GM11168 (cell line): ENCODE measurements around the gene RSPH1.
"Not testable (repeated sequence)": the region's sequence is repeated elsewhere in the genome, so short reads cannot be mapped to it uniquely, and the experiment has no call there.

Experiments used
- in situ Hi-C: fragments of 300-500 bp; cut with MboI; formaldehyde crosslinking; loops from one replicate; pipeline ENCODE4 v1.12.0; 2022; ENCODE audit warnings: low sequenced_read_pairs; ENCODE audit not compliant: unreplicated experiment

Gene RSPH1

DNA sequence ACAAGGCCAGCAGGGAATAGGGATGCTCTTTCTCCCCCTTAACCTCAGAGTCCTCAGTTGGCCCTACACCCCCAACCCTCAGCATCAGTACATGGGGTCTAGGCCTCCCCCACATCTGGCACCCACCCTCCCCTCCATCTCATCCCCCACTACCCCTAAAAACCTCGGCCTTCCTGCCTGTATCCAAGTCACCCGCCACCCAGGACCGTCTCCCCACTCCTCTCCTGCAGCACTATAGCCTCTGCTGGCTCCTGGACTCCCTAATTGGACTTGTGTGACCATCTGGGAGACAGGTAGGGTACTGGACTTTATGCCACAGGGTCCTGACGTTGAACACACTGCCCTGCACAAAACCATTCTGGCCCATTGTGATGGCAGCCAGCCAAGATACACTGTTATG lies 6.0 kb downstream of the RSPH1 start:
- in situ Hi-C loops, result no loop called here

DNA sequence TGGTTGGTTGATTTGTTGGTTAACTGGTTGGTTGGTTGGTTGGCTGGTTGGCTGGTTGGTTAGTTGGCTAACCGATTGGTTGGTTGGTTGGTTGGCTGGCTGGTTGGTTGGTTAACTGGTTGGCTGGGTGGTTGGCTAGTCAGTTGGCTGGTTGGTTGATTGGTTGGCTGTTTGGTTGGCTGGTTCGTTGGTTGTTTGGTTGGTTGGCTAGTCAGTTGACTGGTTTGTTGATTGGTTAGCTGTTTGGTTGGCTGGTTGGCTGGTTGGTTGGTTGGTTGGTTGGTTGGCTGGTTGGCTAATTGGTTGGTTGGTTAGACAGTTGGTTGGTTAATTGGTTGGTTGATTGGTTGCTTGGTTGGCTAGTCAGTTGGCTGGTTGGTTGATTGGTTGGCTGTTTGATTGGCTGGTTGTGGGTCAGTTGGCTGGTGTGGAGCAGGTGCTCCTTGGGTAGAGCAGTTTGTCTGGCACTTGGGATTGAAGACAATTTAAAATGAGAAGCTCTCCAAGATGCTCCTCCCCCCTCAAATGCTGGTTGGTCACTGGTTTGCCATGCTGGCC lies 6.9 kb downstream of the RSPH1 start:
- in situ Hi-C loops, result no loop called here

DNA sequence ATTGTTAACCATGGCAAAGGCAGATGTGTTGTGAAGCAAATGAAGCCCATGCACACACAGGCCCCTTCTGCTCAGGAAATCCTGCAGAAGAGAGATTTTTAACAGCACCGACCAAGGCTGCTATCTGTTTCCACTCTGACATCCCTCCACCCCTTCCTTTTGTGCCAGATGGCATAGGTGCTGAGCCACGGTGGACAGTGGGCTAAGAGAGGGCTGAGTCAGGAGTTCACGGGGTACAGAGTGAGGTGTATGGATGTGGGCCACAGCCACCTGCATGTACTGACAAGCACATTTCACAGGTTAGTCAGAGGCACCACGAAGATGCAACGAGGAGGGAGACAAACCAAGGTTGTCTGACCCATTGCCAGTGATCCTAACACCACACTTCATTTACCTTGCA lies 9.5 kb downstream of the RSPH1 start:
- in situ Hi-C loops, result no loop called here

DNA sequence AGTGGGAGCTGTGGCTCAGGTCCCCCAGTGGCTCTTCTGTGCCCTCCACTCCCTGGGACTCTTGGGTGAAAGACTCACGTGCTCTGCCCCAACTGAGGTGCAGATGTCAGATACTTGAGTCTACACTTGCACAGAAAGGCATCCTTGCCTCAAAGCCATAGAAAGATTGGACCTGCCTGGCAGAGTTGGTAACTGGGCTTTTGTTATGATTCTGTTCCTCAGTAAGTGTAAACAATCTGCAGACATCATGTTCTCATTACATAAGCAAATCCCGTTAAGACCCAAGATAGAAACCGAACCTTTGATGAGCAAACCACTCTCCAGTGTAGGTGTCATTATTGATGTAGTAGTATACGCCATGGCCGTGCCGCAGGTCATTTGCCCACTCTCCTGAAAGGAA lies 10.0 kb downstream of the RSPH1 start:
- in situ Hi-C loops, result no loop called here

DNA sequence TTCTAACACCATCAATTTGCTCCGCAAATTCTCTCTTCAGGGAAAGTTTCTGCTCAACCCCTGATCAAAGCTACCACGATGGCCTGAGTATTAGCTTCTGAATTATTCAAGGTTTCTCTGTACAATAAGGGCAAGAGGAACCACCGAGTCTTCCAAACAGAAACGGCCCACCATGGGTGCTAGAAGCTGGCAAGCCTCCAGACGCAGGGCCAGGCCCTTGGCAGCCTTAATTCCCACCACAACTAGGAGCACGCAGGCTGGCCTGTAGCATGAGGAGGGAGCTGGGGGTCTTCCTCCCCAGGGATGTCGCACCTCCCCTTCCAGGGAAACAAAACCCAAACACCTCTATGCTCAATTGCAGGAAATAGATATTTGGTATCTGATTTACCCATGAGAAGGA lies 11.1 kb downstream of the RSPH1 start:
- in situ Hi-C loops, result no loop called here

- in situ Hi-C loops, result no loop called here
Observed at GRCh38 chr21:42481169-42481568, 14.9 kb downstream of the RSPH1 start.

DNA sequence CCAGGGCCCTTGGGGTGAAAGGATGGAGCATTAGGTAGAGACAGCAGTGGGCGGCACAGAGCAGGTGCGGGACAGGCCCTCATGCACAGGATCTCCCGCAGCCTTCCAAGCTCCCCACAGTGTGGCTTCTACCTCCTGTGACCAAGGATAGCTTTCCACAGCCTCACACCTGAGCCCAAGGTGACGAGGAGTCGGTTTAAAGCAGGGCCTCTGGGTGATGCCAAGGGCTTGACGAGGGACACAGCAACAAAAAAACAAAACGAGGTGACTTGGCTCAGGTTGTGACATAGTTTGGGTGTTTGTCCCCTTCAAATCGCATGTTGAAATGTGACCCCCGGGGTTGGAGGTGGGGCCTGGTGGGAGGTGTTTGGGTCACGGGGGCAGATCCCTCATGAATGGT lies 15.3 kb downstream of the RSPH1 start:
- in situ Hi-C loops, result no loop called here

- in situ Hi-C loops, result no loop called here
Observed at GRCh38 chr21:42479582-42479981, 16.4 kb downstream of the RSPH1 start.

DNA sequence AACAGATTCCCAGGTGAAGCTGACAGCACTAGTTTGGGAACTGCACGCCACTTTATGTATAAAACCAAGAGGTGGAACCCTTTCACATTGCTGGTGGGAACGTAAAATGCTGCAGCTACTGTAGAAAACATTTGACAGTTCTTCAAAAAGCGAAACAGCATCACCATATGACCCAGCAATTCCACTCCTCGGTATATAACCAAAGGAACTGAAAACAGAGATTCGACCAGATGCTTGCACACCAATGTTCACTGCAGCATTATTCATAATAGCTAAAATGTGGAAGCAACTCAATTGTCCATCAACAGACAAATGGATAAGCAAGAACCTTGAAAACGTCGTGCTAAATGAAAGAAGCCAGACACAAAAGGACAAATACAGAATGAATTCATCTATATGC lies 17.5 kb downstream of the RSPH1 start:
- in situ Hi-C loops, result no loop called here

DNA sequence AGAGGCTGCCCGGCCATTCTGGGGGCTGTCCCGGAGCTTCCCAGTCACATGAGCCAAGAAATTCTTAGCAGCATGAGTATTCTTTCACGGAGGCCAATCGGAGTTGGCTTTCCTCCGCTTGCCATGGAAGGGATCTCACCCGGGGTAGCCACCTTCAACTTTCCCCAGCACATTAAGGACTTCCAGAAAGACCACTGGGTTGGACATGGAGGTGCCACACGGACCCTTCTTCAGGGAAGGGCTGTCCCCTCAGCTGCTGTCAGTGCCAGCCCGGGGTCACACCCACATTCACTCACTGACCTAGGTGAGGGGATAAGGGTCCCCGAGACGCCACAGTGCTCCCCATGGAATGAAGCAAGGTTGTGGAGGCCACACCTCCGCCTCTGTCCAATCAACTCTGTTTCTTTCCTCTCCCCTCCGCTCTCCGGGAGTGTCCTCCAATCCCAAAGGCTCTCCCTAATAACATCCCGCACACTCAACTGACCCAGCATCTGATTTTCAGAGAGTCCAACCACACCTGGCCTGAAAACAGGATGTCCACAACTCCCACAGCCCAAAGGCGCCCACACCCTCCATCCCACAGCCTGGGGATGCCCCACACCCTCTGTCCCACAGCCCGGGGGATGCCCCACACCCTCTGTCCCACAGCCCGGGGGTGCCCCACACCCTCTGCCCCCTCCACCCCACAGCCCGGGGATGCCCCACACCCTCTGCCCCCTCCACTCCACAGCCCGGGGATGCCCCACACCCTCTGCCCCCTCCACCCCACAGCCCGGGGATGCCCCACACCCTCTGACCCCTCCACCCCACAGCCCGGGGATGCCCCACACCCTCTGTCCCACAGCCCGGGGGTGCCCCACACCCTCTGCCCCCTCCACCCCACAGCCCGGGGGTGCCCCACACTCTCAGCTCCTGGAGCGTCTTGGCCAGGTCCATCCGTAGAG lies 19.4 kb downstream of the RSPH1 start:
- in situ Hi-C loops, result no loop called here

- in situ Hi-C loops, result no loop called here
Observed at GRCh38 chr21:42475526-42476387, 20.3 kb downstream of the RSPH1 start.

DNA sequence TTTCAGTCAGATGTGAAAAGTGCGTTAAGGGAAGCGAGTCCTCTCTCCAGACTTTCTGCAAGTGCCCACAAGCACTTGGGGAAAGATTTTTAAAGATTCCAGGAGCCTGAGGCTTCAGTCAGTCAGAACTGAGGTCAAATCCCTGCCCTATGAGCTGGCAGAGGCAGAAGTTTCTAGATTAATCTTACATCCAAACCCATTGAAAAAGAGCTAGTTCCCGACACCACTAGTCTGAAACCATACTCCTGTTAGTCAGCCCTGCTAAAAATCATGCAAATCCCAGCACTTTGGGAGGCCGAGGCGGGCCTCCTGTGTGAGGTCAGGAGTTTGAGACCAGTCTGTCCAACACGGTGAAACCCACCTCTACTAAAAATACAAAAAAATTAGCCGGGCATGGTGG lies 21.0 kb downstream of the RSPH1 start:
- in situ Hi-C loops, result no loop called here

DNA sequence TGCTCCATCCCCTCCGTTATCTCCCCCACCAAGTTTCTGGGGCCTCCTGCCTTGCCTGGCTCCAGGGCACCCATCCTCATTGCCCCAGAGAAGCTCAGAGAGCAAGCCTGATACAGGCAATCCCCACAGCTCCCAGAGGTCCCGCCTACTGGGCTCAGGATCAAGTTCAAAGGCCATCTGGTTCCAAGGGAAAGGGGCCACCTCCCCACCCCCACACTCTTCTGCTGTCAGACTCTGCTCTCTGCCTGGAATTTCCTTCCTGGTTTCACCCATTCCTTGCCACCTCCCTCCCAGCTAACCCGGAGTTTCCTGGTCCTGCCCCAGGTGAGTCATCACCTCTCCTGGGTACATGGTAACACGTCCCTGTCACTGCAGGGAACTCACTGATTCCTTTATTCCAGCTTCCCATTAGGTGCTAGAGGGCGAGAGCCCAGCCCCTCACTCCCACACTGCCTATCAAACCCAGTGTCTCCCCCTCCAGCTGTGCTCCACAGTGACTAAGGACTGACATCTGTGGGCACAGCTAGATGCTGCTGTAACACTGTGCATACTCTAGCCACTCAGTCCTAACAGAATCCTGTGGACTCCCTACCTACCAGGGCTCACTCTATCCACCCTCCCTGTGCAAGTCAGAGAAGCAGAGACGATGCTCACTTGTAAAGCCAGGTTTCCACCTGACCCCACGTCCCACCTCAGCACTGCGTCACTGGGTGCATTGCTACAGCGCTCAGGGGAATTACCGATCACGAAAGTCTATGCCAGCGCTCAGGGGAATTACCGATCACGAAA lies 21.8 kb downstream of the RSPH1 start:
- in situ Hi-C loops, result no loop called here

- in situ Hi-C loops, result no loop called here
Observed at GRCh38 chr21:42473498-42474042, 22.5 kb downstream of the RSPH1 start.

- in situ Hi-C loops, result no loop called here
Observed at GRCh38 chr21:42472521-42472920, 23.5 kb downstream of the RSPH1 start.

DNA sequence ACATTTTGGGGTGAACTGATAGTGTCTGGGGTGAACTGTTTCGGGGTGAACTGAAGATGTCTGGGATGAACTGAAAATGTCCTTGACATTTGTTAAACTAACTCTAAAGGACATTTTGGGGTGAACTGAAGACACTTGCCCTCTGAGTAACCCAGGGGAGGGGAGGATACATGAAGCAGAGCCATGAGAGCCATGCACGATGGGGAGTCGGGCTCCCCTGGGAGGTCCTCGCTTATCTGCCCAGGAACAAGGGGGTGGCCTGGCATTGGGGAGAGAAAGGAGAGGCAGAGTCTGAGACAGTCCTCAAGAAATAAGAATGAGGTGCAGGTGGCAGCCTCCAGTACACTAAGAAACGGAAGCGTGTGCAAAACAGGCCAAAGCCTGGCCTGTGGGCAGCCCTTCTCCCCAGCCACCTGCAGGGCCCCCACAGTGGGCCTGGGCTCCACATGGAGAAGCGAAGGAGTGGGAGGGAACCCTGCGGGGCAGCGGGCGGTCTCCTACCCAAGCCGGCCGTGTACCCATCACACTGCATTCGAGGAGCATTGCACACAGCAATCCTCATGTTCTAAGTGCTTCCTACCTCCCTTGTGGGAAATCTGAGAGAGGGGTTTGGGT lies 24.2 kb downstream of the RSPH1 start:
- in situ Hi-C loops, result no loop called here

DNA sequence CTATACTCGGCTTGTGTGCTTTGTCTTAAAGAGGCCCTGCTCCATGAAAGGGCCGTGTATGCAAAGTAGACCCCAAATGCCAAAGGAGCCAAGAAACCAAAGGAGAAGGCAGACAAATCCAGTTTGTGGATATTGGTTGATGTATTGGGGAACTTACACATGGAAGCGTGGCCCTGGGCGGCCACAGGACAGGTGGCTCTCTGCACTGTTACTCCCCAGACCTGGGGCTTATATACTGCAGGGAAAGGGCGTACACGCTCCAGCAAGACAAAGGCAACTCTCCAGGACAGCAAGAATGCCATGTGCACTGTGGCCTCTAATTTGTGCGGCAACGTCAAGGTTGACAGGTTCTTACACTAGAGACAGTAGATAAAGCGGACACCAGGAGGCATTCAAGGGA lies 24.8 kb downstream of the RSPH1 start:
- in situ Hi-C loops, result no loop called here

DNA sequence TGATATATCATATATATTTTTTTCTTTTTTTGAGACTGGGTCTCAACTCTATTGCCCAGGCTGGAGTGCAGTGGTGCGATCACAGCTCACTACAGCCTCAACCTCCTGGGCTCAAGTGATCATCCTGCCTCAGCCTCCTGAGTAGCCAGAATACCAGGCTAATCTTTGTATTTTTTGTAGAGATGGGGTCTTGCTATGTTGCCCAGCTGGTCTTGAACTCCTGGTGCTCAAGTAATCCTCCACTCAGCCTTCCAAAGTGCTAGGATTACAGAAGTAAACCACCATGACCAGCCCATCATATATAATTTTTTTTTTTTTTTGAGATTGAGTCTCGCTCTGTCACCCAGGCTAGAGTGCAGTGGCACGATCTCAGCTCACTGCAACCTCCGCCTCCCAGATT lies 26.3 kb downstream of the RSPH1 start:
- in situ Hi-C loops, result not testable (repeated sequence)

DNA sequence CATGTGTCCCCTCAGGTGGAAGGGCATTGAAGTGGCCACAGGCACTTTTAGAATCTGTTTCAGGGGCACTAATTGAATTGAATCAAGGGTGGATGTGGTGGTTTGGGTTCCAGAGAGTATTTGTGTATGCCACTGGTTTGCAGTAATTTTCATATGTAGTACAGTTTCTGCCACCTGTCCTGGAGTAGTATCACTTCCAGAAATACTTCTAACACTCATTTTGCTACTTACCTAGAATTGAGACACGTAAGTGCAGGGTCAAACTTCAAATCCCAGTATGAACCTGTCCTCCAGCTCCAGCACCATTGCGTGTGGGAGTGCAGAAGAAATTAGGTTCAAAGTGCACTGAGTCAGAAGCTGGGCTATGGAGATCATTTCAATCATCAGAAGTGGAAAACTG lies 26.8 kb downstream of the RSPH1 start:
- in situ Hi-C loops, result no loop called here
